HL-60 (cell line): Measurements from ENCODE around the gene ALS2CL.

Experiments
- GABPA ChIP-seq: IDR thresholded peaks from 2 replicates; pipeline ENCODE4 v1.6.1; 2012; ENCODE audit warnings: low read depth
- POLR2AphosphoS5 ChIP-seq: IDR thresholded peaks from 2 replicates; pipeline ENCODE4 v1.6.1; 2012; ENCODE audit warnings: low read depth
- TF ChIP-seq, protein P1 (sequence below): IDR thresholded peaks from one replicate; pipeline ENCODE4 v1.5.1; 2011; ENCODE audit warnings: low read length, control low read depth, inconsistent platforms; ENCODE audit not compliant: insufficient read depth

DNA sequence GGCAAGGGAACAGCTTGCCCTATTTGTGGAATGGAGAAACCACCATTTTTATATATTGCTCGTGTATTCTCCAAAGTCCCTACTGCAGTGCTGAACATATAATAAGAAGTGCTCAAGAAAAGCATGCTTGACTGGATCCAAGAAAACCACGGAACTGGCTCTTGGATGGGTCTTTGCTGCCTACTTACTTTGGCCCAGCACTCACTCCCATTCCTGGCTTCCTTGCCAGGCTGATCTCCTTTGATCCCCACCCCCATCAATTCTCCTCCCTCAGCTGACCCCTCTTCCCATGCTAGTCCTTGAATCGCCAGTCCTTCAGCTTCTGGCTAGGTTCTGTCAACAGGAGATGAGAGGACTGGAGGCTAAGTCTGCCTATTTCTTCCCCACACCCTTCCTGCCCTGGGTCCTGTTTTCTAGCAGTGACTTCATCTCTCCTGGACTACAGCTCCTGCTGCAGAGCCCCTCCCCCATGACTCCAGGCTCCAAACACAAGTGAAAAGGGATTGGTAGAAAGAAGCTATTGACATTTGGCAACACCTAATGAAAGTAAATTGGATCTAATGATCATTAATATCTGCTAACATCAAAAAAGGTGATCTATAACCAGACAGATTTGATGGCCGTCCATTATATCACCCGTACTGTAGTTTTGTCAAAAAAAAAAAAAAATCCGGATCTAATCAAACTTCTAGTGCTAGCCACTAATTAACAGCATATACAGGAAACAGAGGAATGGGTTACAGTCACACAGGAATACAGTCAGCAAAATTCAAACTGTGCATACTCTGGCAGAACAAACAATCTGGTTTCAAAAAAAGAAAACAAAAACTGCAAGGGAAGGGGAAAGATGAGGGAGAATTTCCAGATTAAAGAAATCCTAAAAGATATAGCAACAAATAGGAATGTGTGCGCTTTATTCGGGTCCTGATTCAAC, 73.4 kb downstream of the ALS2CL start:
- TF ChIP-seq, protein P1, sequence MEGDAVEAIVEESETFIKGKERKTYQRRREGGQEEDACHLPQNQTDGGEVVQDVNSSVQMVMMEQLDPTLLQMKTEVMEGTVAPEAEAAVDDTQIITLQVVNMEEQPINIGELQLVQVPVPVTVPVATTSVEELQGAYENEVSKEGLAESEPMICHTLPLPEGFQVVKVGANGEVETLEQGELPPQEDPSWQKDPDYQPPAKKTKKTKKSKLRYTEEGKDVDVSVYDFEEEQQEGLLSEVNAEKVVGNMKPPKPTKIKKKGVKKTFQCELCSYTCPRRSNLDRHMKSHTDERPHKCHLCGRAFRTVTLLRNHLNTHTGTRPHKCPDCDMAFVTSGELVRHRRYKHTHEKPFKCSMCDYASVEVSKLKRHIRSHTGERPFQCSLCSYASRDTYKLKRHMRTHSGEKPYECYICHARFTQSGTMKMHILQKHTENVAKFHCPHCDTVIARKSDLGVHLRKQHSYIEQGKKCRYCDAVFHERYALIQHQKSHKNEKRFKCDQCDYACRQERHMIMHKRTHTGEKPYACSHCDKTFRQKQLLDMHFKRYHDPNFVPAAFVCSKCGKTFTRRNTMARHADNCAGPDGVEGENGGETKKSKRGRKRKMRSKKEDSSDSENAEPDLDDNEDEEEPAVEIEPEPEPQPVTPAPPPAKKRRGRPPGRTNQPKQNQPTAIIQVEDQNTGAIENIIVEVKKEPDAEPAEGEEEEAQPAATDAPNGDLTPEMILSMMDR: no peak
- no peak for TF ChIP-seq GABPA
- TF ChIP-seq POLR2AphosphoS5: no peak
